HepG2 (cell line): ENCODE data around the gene ADAMTS4. TPM values are rescaled to one million over a fixed set of nuclear protein-coding genes. Genes with fewer than 3 reads are reported as not detected.

Experiments used
- ATAC-seq: fragments of 200-7000 bp; cut with Tn5 transposase; 3 replicates; pipeline ENCODE4 v1.9.1; 2020; ENCODE audit warnings: mild to moderate bottlenecking, moderate library complexity
- BruUV-seq: library from RNA; stranded (reverse); fragments of 400-500 nt; replicated peaks from 2 replicates; lab custom pipeline; 2021; lab: Mats Ljungman, UMichigan
- CTCF ChIA-PET: fragments of 300-600 bp; formaldehyde crosslinking; extraction: SDS; loops from one replicate; lab custom pipeline; 2021; ENCODE audit warnings: low total read pairs, inconsistent platforms, low intra/inter-chr PET ratio; lab: Yijun Ruan, JAX
- POLR2A ChIA-PET: fragments of 350-600 bp; sonication (Branson Sonifier 250); formaldehyde crosslinking; loops from one replicate; lab custom pipeline; 2020; ENCODE audit warnings: antibody characterized with exemption, inconsistent platforms; lab: Yijun Ruan, JAX
- DNase-seq: peaks from one replicate; pipeline ENCODE4 v3.0.0-alpha.2; 2015; ENCODE audit warnings: low spot score
- FAIRE-seq: peaks from 3 replicates; lab custom pipeline; 2011; peaks lifted over from hg19 to GRCh38; lab: Jason Lieb, UNC
- H2AFZ ChIP-seq: one replicate; pipeline ENCODE4 v1.6.1; 2011; ENCODE audit warnings: low read length, inconsistent platforms
- H3K27ac ChIP-seq: fragments of 300-600 bp; 3 replicates; pipeline ENCODE4 v1.8.0; 2011; ENCODE audit warnings: mixed run types, mild to moderate bottlenecking, mixed read lengths, low read length, inconsistent platforms; ENCODE audit not compliant: insufficient read depth; ENCODE audit errors: extremely low read length
- H3K27me3 ChIP-seq, 2 experiments: fragments of 200-600 bp in 1 of 2; 2 replicates in 1 of 2; 3 replicates in 1 of 2; pipeline versions ENCODE4 v1.6.0 to v1.8.0; 2011; ENCODE audit warnings: low read length in 2 of 2, mild to moderate bottlenecking in 2 of 2, moderate library complexity in 2 of 2, inconsistent platforms in 1 of 2; ENCODE audit not compliant: insufficient read depth in 2 of 2, control insufficient read depth in 1 of 2
- H3K36me3 ChIP-seq, 2 experiments: fragments of 200-600 bp in 1 of 2; replicated peaks in 1 of 2; 2 replicates in 1 of 2; 3 replicates in 1 of 2; pipeline versions ENCODE4 v1.5.1 to v1.8.0; 2011; ENCODE audit warnings: low read length in 2 of 2, inconsistent platforms in 1 of 2; ENCODE audit not compliant: insufficient read depth in 2 of 2, control insufficient read depth in 1 of 2
- H3K4me1 ChIP-seq: 2 replicates; pipeline ENCODE4 v1.5.1; 2012; ENCODE audit warnings: low read length, inconsistent platforms; ENCODE audit not compliant: insufficient read depth
- H3K4me2 ChIP-seq: 2 replicates; pipeline ENCODE4 v1.6.0; 2011; ENCODE audit warnings: low read depth, low read length, inconsistent platforms
- H3K4me3 ChIP-seq, 3 experiments: fragments of 200-600 bp in 1 of 3; sonication (generic), shearing (Covaris generic) in 1 of 3; replicated peaks in 1 of 3; 2 replicates each; pipeline ENCODE4 v1.5.1; 2011 to 2016; ENCODE audit warnings: low read length in 3 of 3, inconsistent platforms in 2 of 3, low read depth in 2 of 3, mild to moderate bottlenecking in 2 of 3, control low read depth in 1 of 3, mixed read lengths in 1 of 3; ENCODE audit not compliant: insufficient read depth in 1 of 3
- H3K79me2 ChIP-seq: one replicate; pipeline ENCODE4 v1.6.1; 2011; ENCODE audit warnings: low read length, inconsistent platforms; ENCODE audit not compliant: insufficient read depth
- H3K9ac ChIP-seq: 2 replicates; pipeline ENCODE4 v1.6.0; 2011; ENCODE audit warnings: mild to moderate bottlenecking, low read depth, low read length, inconsistent platforms; ENCODE audit not compliant: insufficient read depth
- H3K9me3 ChIP-seq: 2 replicates; pipeline ENCODE4 v1.5.1; 2012; ENCODE audit warnings: mild to moderate bottlenecking, low read length
- H4K20me1 ChIP-seq: 2 replicates; pipeline ENCODE4 v1.6.0; 2011; ENCODE audit warnings: inconsistent platforms, mild to moderate bottlenecking, low read length, moderate library complexity; ENCODE audit not compliant: insufficient read depth
- ADNP ChIP-seq: sonication (generic); formaldehyde crosslinking; IDR thresholded peaks from 2 replicates; pipeline ENCODE4 v1.4.0; 2020; ENCODE audit warnings: missing genetic modification reagents
- ATF4 ChIP-seq, 2 experiments: fragments of 450-650 bp in 1 of 2; sonication (generic) in 1 of 2; formaldehyde crosslinking; IDR thresholded peaks; 2 replicates each; pipeline versions ENCODE4 v1.5.0 to v1.8.0; 2020 to 2022; ENCODE audit warnings: mild to moderate bottlenecking in 1 of 2, missing genetic modification reagents in 1 of 2
- ATF6 ChIP-seq: sonication (generic); formaldehyde crosslinking; conservative IDR thresholded peaks from 2 replicates; pipeline ENCODE4 v1.4.0; 2020; ENCODE audit warnings: missing genetic modification reagents
- KLF6 ChIP-seq: IDR thresholded peaks from 2 replicates; pipeline ENCODE4 v1.8.0; 2016; ENCODE audit warnings: missing biosample characterization, missing genetic modification reagents
- PAF1 ChIP-seq: IDR thresholded peaks from 2 replicates; pipeline ENCODE4 v1.6.1; 2016; ENCODE audit warnings: missing genetic modification reagents, missing compliant biosample characterization
- RXRB ChIP-seq: IDR thresholded peaks from 2 replicates; pipeline ENCODE4 v1.6.1; 2016; ENCODE audit warnings: borderline replicate concordance, missing genetic modification reagents, missing compliant biosample characterization
- SP5 ChIP-seq: IDR thresholded peaks from 2 replicates; pipeline ENCODE4 v1.6.1; 2016; ENCODE audit warnings: low read depth, borderline replicate concordance
- TAF1 ChIP-seq: sonication (generic); formaldehyde crosslinking; IDR thresholded peaks from 2 replicates; pipeline ENCODE4 v1.4.0; 2020; ENCODE audit warnings: missing genetic modification reagents
- TP53 ChIP-seq: sonication (generic); formaldehyde crosslinking; conservative IDR thresholded peaks from 2 replicates; pipeline ENCODE4 v1.4.0; 2020; ENCODE audit warnings: missing genetic modification reagents
- ZFP62 ChIP-seq: sonication (generic); formaldehyde crosslinking; IDR thresholded peaks from 2 replicates; pipeline ENCODE4 v1.4.0; 2020; ENCODE audit warnings: missing genetic modification reagents
- ZNF616 ChIP-seq: sonication (generic); formaldehyde crosslinking; IDR thresholded peaks from 2 replicates; pipeline ENCODE4 v1.5.0; 2020; ENCODE audit warnings: low read depth, mild to moderate bottlenecking, missing genetic modification reagents
- ZNF891 ChIP-seq: sonication (generic); formaldehyde crosslinking; IDR thresholded peaks from 2 replicates; pipeline ENCODE4 v1.5.0; 2020; ENCODE audit warnings: mild to moderate bottlenecking, missing genetic modification reagents
- WGBS: methylation state at CpG from one replicate; pipeline ENCODE4 v1.1.6; 2017; ENCODE audit warnings: low lambda C conversion rate; 5-methylcytosine and 5-hydroxymethylcytosine counted together
- in situ Hi-C: cut with HindIII; loops from 2 replicates; pipeline ENCODE4 v1.10.0; 2017; ENCODE audit warnings: low pct_unique_long_range_greater_than_20kb; ENCODE audit not compliant: extremely low pct_ligation_motif_present
- intact Hi-C: fragments of 100-400 bp; cut with micrococcal nuclease; formaldehyde crosslinking; loops from one replicate; pipeline ENCODE4 v1.10.0; 2022; ENCODE audit not compliant: unreplicated experiment
- polyA plus RNA-seq, 8 experiments: library from polyadenylated mRNA; depleted of rRNA in 3 of 8; stranded (reverse) in 7 of 8; unstranded in 1 of 8; fragments of >200 nt; fragmentation: Illumina TruSeq in 4 of 8; extraction: Trizol in 4 of 8; gene quantifications; 2 replicates each; pipeline versions ENCODE4 v1.2.1 to v1.2.3, GENCODE V29; 2011 to 2016; ENCODE audit warnings: low read depth in 4 of 8, missing spikeins in 1 of 8, mixed read lengths in 1 of 8; ENCODE audit not compliant: insufficient read depth in 1 of 8
- total RNA-seq, 5 experiments: library from RNA; depleted of rRNA; stranded (reverse); fragments of >200 nt; fragmentation: Illumina TruSeq; extraction: Trizol; gene quantifications; 2 replicates each; pipeline ENCODE4 v1.2.3, GENCODE V29; 2016; ENCODE audit warnings: low read depth in 1 of 5
- TF ChIP-seq, protein P1 (sequence below): sonication (generic); formaldehyde crosslinking; IDR thresholded peaks from 2 replicates; pipeline ENCODE4 v1.4.0; 2020; ENCODE audit warnings: missing genetic modification reagents, borderline replicate concordance
- TF ChIP-seq, protein P2 (sequence below): fragments of 450-650 bp; IDR thresholded peaks from 2 replicates; pipeline ENCODE4 v1.6.1; 2017
- TF ChIP-seq, protein P3 (sequence below): IDR thresholded peaks from 2 replicates; pipeline ENCODE4 v1.6.1; 2016; ENCODE audit warnings: low read depth, borderline replicate concordance

ADAMTS4 gene
- total and polyA plus RNA-seq, 2 of the 13 experiments (the other 11 are each of a cell fraction or from before 2014, with no cell fraction given) = 0.51 to 1.7 TPM

GRCh38 chr1:161223805-161224694, 25.2 kb upstream of the ADAMTS4 start:
- CTCF ChIA-PET = interaction anchor here (2.0 kb wide), 1 partner anchor 14 kb away, joined by 22 read pairs; no protein-coding TSS in a partner anchor
- FAIRE-seq (peak; percentile 95), ATAC-seq (peak; percentile 71), DNase-seq (peak; percentile 99)
- Histone ChIP-seq H3K36me3 (peaks cover 10 to 28% of the 10 kb centered on the region in 2 experiments), H2AFZ (no peak overlapping the region), H3K4me2 (peak overlapping the region; percentile 87), H3K4me3 (peak overlapping the region; percentile 79 to 88 (median 82)), H3K9ac (peak overlapping the region; percentile 96), H4K20me1 (peaks cover 11% of the 10 kb centered on the region), H3K4me1 (peaks cover 63% of the 10 kb centered on the region), H3K9me3 (no peaks in the 10 kb centered on the region), H3K27ac (peak overlapping the region; percentile 99), H3K79me2 (peaks cover 32% of the 10 kb centered on the region), H3K27me3 (no peaks in the 10 kb centered on the region; a peak in 1 of 5 replicates)
- in situ Hi-C loops (loop anchor here (10.0 kb wide), 1 partner anchor 161 kb away; no protein-coding TSS in a partner anchor), intact Hi-C loops (loop anchor here (2.0 kb wide), 1 partner anchor 21 kb away; the partner anchor contains the start of gene NDUFS2)
- POLR2A ChIA-PET = interaction anchor here (0.6 to 12.5 kb wide), 21 partner anchors 8 to 216 kb away, joined by 3 to 357 read pairs (median 8); partner anchors contain the start of genes ADAMTS4, B4GALT3, DEDD and FCER1G
- WGBS = 3% methylated on average over 7 of the region's 7 CpGs
- no TSS peak for BruUV-seq
- no peak for TF ChIP-seq ATF6 (CRISPR knock-in tag)
- no peak for TF ChIP-seq TP53 (CRISPR knock-in tag)
- TF ChIP-seq, protein P1, sequence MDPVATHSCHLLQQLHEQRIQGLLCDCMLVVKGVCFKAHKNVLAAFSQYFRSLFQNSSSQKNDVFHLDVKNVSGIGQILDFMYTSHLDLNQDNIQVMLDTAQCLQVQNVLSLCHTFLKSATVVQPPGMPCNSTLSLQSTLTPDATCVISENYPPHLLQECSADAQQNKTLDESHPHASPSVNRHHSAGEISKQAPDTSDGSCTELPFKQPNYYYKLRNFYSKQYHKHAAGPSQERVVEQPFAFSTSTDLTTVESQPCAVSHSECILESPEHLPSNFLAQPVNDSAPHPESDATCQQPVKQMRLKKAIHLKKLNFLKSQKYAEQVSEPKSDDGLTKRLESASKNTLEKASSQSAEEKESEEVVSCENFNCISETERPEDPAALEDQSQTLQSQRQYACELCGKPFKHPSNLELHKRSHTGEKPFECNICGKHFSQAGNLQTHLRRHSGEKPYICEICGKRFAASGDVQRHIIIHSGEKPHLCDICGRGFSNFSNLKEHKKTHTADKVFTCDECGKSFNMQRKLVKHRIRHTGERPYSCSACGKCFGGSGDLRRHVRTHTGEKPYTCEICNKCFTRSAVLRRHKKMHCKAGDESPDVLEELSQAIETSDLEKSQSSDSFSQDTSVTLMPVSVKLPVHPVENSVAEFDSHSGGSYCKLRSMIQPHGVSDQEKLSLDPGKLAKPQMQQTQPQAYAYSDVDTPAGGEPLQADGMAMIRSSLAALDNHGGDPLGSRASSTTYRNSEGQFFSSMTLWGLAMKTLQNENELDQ (CRISPR knock-in tag) = peak; percentile 12; the same call in 1 of the 2 replicates
- no peak for TF ChIP-seq ZFP62 (CRISPR knock-in tag)
- no peak for TF ChIP-seq PAF1 (CRISPR knock-in tag)
- no peak for TF ChIP-seq KLF6 (CRISPR knock-in tag)
- TF ChIP-seq, protein P2, sequence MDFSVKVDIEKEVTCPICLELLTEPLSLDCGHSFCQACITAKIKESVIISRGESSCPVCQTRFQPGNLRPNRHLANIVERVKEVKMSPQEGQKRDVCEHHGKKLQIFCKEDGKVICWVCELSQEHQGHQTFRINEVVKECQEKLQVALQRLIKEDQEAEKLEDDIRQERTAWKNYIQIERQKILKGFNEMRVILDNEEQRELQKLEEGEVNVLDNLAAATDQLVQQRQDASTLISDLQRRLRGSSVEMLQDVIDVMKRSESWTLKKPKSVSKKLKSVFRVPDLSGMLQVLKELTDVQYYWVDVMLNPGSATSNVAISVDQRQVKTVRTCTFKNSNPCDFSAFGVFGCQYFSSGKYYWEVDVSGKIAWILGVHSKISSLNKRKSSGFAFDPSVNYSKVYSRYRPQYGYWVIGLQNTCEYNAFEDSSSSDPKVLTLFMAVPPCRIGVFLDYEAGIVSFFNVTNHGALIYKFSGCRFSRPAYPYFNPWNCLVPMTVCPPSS = no peak
- TF ChIP-seq ZNF616 = no peak
- no peak for TF ChIP-seq TAF1
- TF ChIP-seq SP5 (CRISPR knock-in tag) = peak; percentile 87
- TF ChIP-seq ADNP (CRISPR knock-in tag) = no peak
- TF ChIP-seq RXRB (CRISPR knock-in tag) = peak; percentile 99
- TF ChIP-seq ZNF891 (CRISPR knock-in tag) = no peak
- peak in 1 of 2 experiments; percentile 98; a peak in 2 of 4 replicates for TF ChIP-seq ATF4 (CRISPR knock-in tag; IDR thresholded peaks at IDR 0.05)
- TF ChIP-seq, protein P3, sequence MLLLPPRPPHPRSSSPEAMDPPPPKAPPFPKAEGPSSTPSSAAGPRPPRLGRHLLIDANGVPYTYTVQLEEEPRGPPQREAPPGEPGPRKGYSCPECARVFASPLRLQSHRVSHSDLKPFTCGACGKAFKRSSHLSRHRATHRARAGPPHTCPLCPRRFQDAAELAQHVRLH = no peak
